A673 (cell line): ENCODE data around the gene CLDN7.

ENCODE experiments used
- CTCF ChIP-seq: fragments of 300-800, 200-600 bp; sonication (generic); conservative IDR thresholded peaks from 2 replicates; pipeline ENCODE4 v1.5.1; 2017; ENCODE audit warnings: low read depth, mild to moderate bottlenecking, antibody characterized with exemption, low read length, moderate library complexity, mixed read lengths
- EZH2 ChIP-seq: fragments of 200-600 bp; sonication (generic); IDR thresholded peaks from 2 replicates; pipeline ENCODE4 v1.6.1; 2017; ENCODE audit warnings: borderline replicate concordance, low read depth, mild to moderate bottlenecking, mixed read lengths, antibody characterized with exemption, low read length; ENCODE audit not compliant: poor library complexity, severe bottlenecking

GRCh38 chr17:7246779-7247178 lies 15.5 kb downstream of the CLDN7 start:
- TF ChIP-seq EZH2 (no peak), CTCF (no peak)
